K562 (cell line): ENCODE data around the gene MADD. TPM values are rescaled to one million over a fixed set of nuclear protein-coding genes. Genes with fewer than 3 reads are reported as not detected.

ENCODE experiments used
- ARNT ChIP-seq, 2 experiments: fragments of 450-650 bp; IDR thresholded peaks; 2 replicates each; pipeline ENCODE4 v1.6.1; 2016; ENCODE audit warnings: mild to moderate bottlenecking in 1 of 2
- CCNT2 ChIP-seq: IDR thresholded peaks from 2 replicates; pipeline ENCODE4 v1.6.1; 2011; ENCODE audit warnings: borderline replicate concordance, low read depth, mild to moderate bottlenecking, moderate library complexity, mixed read lengths, low read length; ENCODE audit not compliant: insufficient read length; ENCODE audit errors: extremely low read depth
- E2F3 ChIP-seq: fragments of 250-450 bp; sonication (Bioruptor Pico); IDR thresholded peaks from 2 replicates; pipeline ENCODE4 v1.4.0; 2020; ENCODE audit warnings: mild to moderate bottlenecking
- EP400 ChIP-seq: fragments of 450-650 bp; IDR thresholded peaks from 2 replicates; pipeline ENCODE4 v1.6.1; 2017; ENCODE audit warnings: antibody characterized with exemption, mild to moderate bottlenecking, moderate library complexity
- FOXA3 ChIP-seq, 2 experiments: fragments of 450-650 bp in 1 of 2; sonication (generic) in 1 of 2; formaldehyde crosslinking; IDR thresholded peaks in 1 of 2; conservative IDR thresholded peaks in 1 of 2; 2 replicates each; pipeline versions ENCODE4 v1.4.0 to v1.8.0; 2020 to 2022; ENCODE audit warnings: mild to moderate bottlenecking in 2 of 2, missing genetic modification reagents in 1 of 2
- FOXK1 ChIP-seq: sonication (generic); formaldehyde crosslinking; IDR thresholded peaks from 2 replicates; pipeline ENCODE4 v1.8.0; 2022; ENCODE audit warnings: missing genetic modification reagents, mild to moderate bottlenecking, borderline replicate concordance
- FOXM1 ChIP-seq, 2 experiments: fragments of 450-650 bp in 1 of 2; sonication (generic) in 1 of 2; formaldehyde crosslinking in 1 of 2; IDR thresholded peaks; 2 replicates each; pipeline versions ENCODE4 v1.6.1 to v1.9.0; 2017 to 2022; ENCODE audit warnings: low read depth in 2 of 2, mild to moderate bottlenecking in 2 of 2, missing genetic modification reagents in 1 of 2, moderate library complexity in 1 of 2
- KAT7 ChIP-seq: sonication (generic); formaldehyde crosslinking; IDR thresholded peaks from 2 replicates; pipeline ENCODE4 v1.8.0; 2022; ENCODE audit warnings: missing genetic modification reagents, mild to moderate bottlenecking, borderline replicate concordance
- MEF2D ChIP-seq: conservative IDR thresholded peaks from 2 replicates; pipeline ENCODE4 v1.6.1; 2016; ENCODE audit warnings: low read depth, missing genetic modification characterization, missing compliant biosample characterization
- NFATC3 ChIP-seq: fragments of 450-650 bp; IDR thresholded peaks from 2 replicates; pipeline ENCODE4 v1.6.1; 2017; ENCODE audit warnings: mild to moderate bottlenecking
- PATZ1 ChIP-seq: fragments of 250-450 bp; sonication (Bioruptor Pico); IDR thresholded peaks from 2 replicates; pipeline ENCODE4 v1.5.0; 2020; ENCODE audit warnings: mild to moderate bottlenecking, borderline replicate concordance
- POLR2H ChIP-seq: IDR thresholded peaks from 2 replicates; pipeline ENCODE4 v1.6.1; 2016; ENCODE audit warnings: missing genetic modification characterization, low read depth, mild to moderate bottlenecking, control low read depth, missing compliant biosample characterization, moderate library complexity
- POU5F1 ChIP-seq: fragments of 150-350 bp; IDR thresholded peaks from 2 replicates; pipeline ENCODE4 v1.6.1; 2014; ENCODE audit warnings: borderline replicate concordance, low read length, low read depth, mild to moderate bottlenecking; ENCODE audit not compliant: partially characterized antibody
- SMARCE1 ChIP-seq: fragments of 450-650 bp; IDR thresholded peaks from 2 replicates; pipeline ENCODE4 v1.7.1; 2016; ENCODE audit warnings: mild to moderate bottlenecking
- STAT5B ChIP-seq: fragments of 250-450 bp; sonication (Bioruptor Pico); IDR thresholded peaks from 2 replicates; pipeline ENCODE4 v1.8.0; 2021; ENCODE audit warnings: mild to moderate bottlenecking, inconsistent platforms
- XRCC5 ChIP-seq: fragments of 200-400 bp; formaldehyde crosslinking; IDR thresholded peaks from 2 replicates; pipeline ENCODE4 v1.6.1; 2017; ENCODE audit warnings: low read depth, mild to moderate bottlenecking, low read length
- ZKSCAN3 ChIP-seq: fragments of 250-450 bp; sonication (Bioruptor Pico); IDR thresholded peaks from 2 replicates; pipeline ENCODE4 v1.4.0; 2020
- ZNF174 ChIP-seq: fragments of 250-450 bp; sonication (Bioruptor Pico); IDR thresholded peaks from 2 replicates; pipeline ENCODE4 v1.4.0; 2020; ENCODE audit warnings: mild to moderate bottlenecking
- ZNF75A ChIP-seq: fragments of 450-650 bp; formaldehyde crosslinking; IDR thresholded peaks from 2 replicates; pipeline ENCODE4 v1.4.0; 2020; ENCODE audit warnings: mild to moderate bottlenecking
- polyA plus RNA-seq, 8 experiments: library from polyadenylated mRNA; depleted of rRNA in 4 of 8; stranded (reverse) in 5 of 8; unstranded in 3 of 8; fragments of >200 nt; fragmentation: Nextera tagmentation in 2 of 8; fragmentation: Illumina TruSeq in 1 of 8; extraction: Ambion mirVana in 2 of 8; extraction: Trizol in 1 of 8; gene quantifications; 2 replicates each; pipeline versions ENCODE4 v1.2.1 to v1.2.3, GENCODE V29; 2011 to 2014; ENCODE audit warnings: inconsistent platforms in 1 of 8, missing spikeins in 1 of 8
- total RNA-seq, 7 experiments: library from RNA; depleted of rRNA in 6 of 7; stranded (reverse); fragments of >200 nt in 6 of 7; fragmentation: Illumina TruSeq in 2 of 7; extraction: Trizol in 2 of 7; gene quantifications; 2 replicates each; pipeline versions ENCODE4 v1.2.1 to v1.2.3, GENCODE V29; 2011 to 2021; ENCODE audit warnings: low replicate concordance in 1 of 7
- TF ChIP-seq, protein P1 (sequence below): IDR thresholded peaks from 2 replicates; pipeline ENCODE4 v1.6.1; 2011; ENCODE audit warnings: borderline replicate concordance, low read depth, mild to moderate bottlenecking, moderate library complexity, low read length; ENCODE audit not compliant: insufficient read depth, poor library complexity, severe bottlenecking
- TF ChIP-seq, protein P2 (sequence below), 3 experiments: IDR thresholded peaks in 2 of 3; conservative IDR thresholded peaks in 1 of 3; 2 replicates each; pipeline ENCODE4 v1.5.1; 2011 to 2012; ENCODE audit warnings: low read length in 3 of 3, mild to moderate bottlenecking in 3 of 3, control low read depth in 2 of 3, improper control_type of control experiment in 1 of 3, inconsistent platforms in 1 of 3, low read depth in 1 of 3, mixed read lengths in 1 of 3, moderate library complexity in 1 of 3; ENCODE audit not compliant: insufficient read depth in 2 of 3

Gene MADD
- total and polyA plus RNA-seq, 9 of the 15 experiments (the other 6 are each of a cell fraction or from before 2014, with no cell fraction given) = 0.68 to 57.6 (median 33.6) TPM

DNA sequence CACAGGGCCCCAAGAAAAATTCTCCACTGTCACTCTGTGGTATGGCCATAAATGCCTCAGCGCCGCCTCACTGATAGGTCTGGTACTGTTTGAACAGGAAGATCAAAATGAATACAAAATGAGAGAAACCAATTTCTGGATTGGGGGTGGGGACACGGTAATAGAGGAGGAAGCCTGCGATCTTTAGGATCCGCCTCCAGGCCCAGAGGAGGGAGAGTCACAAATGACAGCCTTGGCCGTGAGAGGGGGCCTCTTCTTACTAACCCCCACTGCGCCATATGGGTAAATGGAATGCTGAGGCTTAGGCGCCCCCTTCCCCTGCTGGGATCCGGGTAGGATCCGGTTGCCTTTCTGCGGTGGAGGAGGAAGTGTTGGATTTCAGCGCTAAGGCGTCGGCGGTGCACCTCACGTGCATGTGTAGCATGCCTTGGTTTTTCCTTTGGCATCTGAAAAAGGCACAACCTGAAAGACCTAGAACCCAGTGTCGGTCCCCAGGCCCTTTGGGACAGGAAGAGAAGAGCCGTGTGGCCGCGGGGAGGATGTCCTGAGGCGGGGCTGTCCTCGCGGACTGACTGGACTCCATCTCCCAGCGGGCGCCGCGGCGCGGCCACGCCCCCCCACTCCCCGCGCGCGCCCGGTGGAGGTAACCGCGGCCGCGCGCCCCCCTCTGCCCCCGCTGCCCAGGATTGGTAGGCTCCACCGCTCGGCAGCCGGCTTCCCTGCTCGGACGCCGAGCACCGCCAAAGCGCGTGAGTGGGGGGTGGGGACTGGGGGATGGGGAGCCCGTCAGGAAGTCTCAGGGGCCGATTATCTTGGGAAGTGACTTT lies 718 bp upstream of the MADD start (continued):
- TF ChIP-seq, protein P1, sequence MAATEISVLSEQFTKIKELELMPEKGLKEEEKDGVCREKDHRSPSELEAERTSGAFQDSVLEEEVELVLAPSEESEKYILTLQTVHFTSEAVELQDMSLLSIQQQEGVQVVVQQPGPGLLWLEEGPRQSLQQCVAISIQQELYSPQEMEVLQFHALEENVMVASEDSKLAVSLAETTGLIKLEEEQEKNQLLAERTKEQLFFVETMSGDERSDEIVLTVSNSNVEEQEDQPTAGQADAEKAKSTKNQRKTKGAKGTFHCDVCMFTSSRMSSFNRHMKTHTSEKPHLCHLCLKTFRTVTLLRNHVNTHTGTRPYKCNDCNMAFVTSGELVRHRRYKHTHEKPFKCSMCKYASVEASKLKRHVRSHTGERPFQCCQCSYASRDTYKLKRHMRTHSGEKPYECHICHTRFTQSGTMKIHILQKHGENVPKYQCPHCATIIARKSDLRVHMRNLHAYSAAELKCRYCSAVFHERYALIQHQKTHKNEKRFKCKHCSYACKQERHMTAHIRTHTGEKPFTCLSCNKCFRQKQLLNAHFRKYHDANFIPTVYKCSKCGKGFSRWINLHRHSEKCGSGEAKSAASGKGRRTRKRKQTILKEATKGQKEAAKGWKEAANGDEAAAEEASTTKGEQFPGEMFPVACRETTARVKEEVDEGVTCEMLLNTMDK = no peak
- TF ChIP-seq MEF2D (tag) (no peak), STAT5B (CRISPR knock-in tag) (no peak), KAT7 (CRISPR knock-in tag) (no peak), SMARCE1 (peak; percentile 56; the same call in 1 of the 2 replicates), NFATC3 (no peak), ARNT (IDR thresholded peaks at IDR 0.05) (peak in 1 of 2 experiments; percentile 69; a peak in 1 of 4 replicates), E2F3 (CRISPR knock-in tag) (peak; percentile 58; the same call in 1 of the 2 replicates), XRCC5 (0 out of 2 replicates have a peak, but pooled peaks have one; percentile 36), FOXM1 (IDR thresholded peaks at IDR 0.05; ENCODE audit: low read depth) (peak; percentile 75), FOXM1 (CRISPR knock-in tag; IDR thresholded peaks at IDR 0.05; ENCODE audit: low read depth) (no peak), PATZ1 (no peak), ZKSCAN3 (CRISPR knock-in tag) (no peak), ZNF75A (CRISPR knock-in tag) (no peak), FOXK1 (peak; percentile 28; the same call in 1 of the 2 replicates), POU5F1 (no peak), CCNT2 (no peak), ZNF174 (CRISPR knock-in tag) (no peak), EP400 (peak; percentile 86), POLR2H (tag) (peak; percentile 54; the same call in 1 of the 2 replicates), FOXA3 (CRISPR knock-in tag; conservative IDR thresholded peaks at IDR 0.05 in 1 of 2, IDR thresholded peaks at IDR 0.05 in 1 of 2) (peak; percentile 72 to 84)
- TF ChIP-seq, protein P2, sequence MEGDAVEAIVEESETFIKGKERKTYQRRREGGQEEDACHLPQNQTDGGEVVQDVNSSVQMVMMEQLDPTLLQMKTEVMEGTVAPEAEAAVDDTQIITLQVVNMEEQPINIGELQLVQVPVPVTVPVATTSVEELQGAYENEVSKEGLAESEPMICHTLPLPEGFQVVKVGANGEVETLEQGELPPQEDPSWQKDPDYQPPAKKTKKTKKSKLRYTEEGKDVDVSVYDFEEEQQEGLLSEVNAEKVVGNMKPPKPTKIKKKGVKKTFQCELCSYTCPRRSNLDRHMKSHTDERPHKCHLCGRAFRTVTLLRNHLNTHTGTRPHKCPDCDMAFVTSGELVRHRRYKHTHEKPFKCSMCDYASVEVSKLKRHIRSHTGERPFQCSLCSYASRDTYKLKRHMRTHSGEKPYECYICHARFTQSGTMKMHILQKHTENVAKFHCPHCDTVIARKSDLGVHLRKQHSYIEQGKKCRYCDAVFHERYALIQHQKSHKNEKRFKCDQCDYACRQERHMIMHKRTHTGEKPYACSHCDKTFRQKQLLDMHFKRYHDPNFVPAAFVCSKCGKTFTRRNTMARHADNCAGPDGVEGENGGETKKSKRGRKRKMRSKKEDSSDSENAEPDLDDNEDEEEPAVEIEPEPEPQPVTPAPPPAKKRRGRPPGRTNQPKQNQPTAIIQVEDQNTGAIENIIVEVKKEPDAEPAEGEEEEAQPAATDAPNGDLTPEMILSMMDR (IDR thresholded peaks at IDR 0.05 in 2 of 3, conservative IDR thresholded peaks at IDR 0.05 in 1 of 3; ENCODE audit: insufficient read depth in 2 of 3, low read depth in 1 of 3, low read length in 3 of 3) = peak; percentile 31 to 48 (median 39); a peak in 4 of 6 replicates
